ENCODE measurements around the gene SMG1.

GRCh38 chr16:18966791-18967190, 40.6 kb upstream of the SMG1 start:
- TF ChIP-seq, protein P1, sequence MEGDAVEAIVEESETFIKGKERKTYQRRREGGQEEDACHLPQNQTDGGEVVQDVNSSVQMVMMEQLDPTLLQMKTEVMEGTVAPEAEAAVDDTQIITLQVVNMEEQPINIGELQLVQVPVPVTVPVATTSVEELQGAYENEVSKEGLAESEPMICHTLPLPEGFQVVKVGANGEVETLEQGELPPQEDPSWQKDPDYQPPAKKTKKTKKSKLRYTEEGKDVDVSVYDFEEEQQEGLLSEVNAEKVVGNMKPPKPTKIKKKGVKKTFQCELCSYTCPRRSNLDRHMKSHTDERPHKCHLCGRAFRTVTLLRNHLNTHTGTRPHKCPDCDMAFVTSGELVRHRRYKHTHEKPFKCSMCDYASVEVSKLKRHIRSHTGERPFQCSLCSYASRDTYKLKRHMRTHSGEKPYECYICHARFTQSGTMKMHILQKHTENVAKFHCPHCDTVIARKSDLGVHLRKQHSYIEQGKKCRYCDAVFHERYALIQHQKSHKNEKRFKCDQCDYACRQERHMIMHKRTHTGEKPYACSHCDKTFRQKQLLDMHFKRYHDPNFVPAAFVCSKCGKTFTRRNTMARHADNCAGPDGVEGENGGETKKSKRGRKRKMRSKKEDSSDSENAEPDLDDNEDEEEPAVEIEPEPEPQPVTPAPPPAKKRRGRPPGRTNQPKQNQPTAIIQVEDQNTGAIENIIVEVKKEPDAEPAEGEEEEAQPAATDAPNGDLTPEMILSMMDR (IDR thresholded peaks at IDR 0.05; ENCODE audit: poor library complexity): no peak
- TF ChIP-seq EZH2phosphoT487 (IDR thresholded peaks at IDR 0.05; ENCODE audit: low read depth, severe bottlenecking, unreplicated experiment) (no peak), EZH2 (IDR thresholded peaks at IDR 0.05; ENCODE audit: borderline replicate concordance) (no peak)

Data from hepatocyte (in vitro differentiated cells).